ENCODE measurements around the gene THAP8. TPM values are rescaled to one million over a fixed set of nuclear protein-coding genes. Genes with fewer than 3 reads are reported as not detected.

Gene THAP8
- total RNA-seq, 2 experiments from 2014 or later = 0.38 to 0.53 TPM

GRCh38 chr19:36014012-36014924, 39.8 kb downstream of the THAP8 start, which contains the start of gene ALKBH6:
Gene ALKBH6 (minus strand): TSS chr19:36014213. CDS start chr19:36013397, 816 bp downstream.
- ChIA-PET CTCF (interaction anchor here (0.7 to 1.5 kb wide), 5 partner anchors 20 to 114 kb away, joined by 3 to 7 read pairs (median 3); no protein-coding TSS in a partner anchor), POLR2A (interaction anchor here (0.6 to 1.8 kb wide), 15 partner anchors 17 to 366 kb away, joined by 3 to 17 read pairs (median 4); partner anchors contain the start of genes COX6B1, POLR2I, PSENEN and SDHAF1)
- intact Hi-C loops (cut with DNase I, micrococcal nuclease) = loop anchor here (1.0 to 5.0 kb wide), 4 partner anchors 19 to 101 kb away; partner anchors contain the start of genes THAP8 (in 2 of the 2), WDR62 (in 2 of the 2), POLR2I (in 1 of the 2) and SDHAF1 (in 1 of the 2)
- Histone ChIP-seq H3K27ac (ENCODE audit: low read depth in 1 of 2, low read length in 2 of 2) (peak within 1 kb of the TSS; percentile 75 to 89), H3K4me3 (ENCODE audit: low read length) (peak within 1 kb of the TSS; percentile 88), H3K4me1 (ENCODE audit: insufficient read depth, low read length) (peaks cover 32% of the 10 kb centered on the region), H3K36me3 (ENCODE audit: insufficient read depth, low read length) (no peaks in the 10 kb centered on the region), H3K27me3 (ENCODE audit: control insufficient read depth in 1 of 2, insufficient read depth in 2 of 2, low read length in 2 of 2) (no peaks in the 10 kb centered on the region), H3K9me3 (ENCODE audit: control insufficient read depth in 1 of 2, insufficient read depth in 1 of 2, low read length in 2 of 2) (no peaks in the 10 kb centered on the region)
- ATAC-seq (ENCODE audit: poor library complexity) = peak; percentile 98
- peaks cover 47% of the 10 kb centered on the region for H3K4me1 Mint-ChIP-seq (ENCODE audit: low read depth)
- peaks cover 7% of the 10 kb centered on the region for H3K36me3 Mint-ChIP-seq (ENCODE audit: low read depth)
- DNase-seq = peak; percentile 97 to 100 (median 99)
- H3K27me3 Mint-ChIP-seq = no peaks in the 10 kb centered on the region
- no peaks in the 10 kb centered on the region for H3K9me3 Mint-ChIP-seq
- H3K4me3 Mint-ChIP-seq = peak within 1 kb of the TSS; percentile 99
- TF ChIP-seq, protein P1, sequence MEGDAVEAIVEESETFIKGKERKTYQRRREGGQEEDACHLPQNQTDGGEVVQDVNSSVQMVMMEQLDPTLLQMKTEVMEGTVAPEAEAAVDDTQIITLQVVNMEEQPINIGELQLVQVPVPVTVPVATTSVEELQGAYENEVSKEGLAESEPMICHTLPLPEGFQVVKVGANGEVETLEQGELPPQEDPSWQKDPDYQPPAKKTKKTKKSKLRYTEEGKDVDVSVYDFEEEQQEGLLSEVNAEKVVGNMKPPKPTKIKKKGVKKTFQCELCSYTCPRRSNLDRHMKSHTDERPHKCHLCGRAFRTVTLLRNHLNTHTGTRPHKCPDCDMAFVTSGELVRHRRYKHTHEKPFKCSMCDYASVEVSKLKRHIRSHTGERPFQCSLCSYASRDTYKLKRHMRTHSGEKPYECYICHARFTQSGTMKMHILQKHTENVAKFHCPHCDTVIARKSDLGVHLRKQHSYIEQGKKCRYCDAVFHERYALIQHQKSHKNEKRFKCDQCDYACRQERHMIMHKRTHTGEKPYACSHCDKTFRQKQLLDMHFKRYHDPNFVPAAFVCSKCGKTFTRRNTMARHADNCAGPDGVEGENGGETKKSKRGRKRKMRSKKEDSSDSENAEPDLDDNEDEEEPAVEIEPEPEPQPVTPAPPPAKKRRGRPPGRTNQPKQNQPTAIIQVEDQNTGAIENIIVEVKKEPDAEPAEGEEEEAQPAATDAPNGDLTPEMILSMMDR (IDR thresholded peaks at IDR 0.05) = no peak
- peak within 1 kb of the TSS; percentile 94 for H3K27ac Mint-ChIP-seq

DNA sequence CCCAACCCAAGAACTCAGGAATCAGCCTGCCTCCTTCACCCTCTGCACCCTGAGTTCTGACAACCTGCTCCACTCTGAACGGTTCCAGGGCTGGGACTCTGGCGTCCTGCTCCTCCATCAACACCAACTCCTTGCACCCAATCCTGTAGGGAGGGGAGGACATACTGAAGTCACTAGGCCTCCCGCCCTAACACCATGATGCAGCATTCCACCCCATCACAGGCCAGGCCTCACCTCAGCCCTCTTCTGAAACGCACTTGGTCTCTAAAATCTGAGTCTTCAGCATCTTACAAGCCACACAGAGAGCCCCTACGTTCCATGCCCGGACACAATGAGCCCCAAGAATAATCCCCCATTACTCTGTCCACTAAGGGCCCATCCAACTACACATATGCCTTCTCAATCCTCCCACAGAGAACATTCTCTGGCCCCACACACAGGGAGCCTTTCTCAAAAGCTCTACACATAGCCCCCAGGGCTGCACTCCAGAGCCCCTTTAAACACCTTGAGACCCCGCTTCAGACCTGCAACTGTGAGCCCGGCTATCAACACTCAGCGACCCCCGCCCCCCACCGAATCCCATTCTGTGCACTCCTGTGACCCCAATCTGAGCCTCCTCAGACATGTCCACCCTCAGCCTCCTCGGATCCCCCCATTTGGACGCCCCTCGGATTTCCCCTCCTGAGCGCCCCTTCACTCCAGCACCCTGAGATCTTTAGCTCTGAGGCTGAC, 40.6 kb downstream of the THAP8 start:
- Mint-ChIP-seq H3K27ac (peak overlapping the region; percentile 94), H3K4me1 (ENCODE audit: low read depth) (peaks cover 47% of the 10 kb centered on the region), H3K27me3 (no peaks in the 10 kb centered on the region), H3K36me3 (ENCODE audit: low read depth) (peaks cover 7% of the 10 kb centered on the region), H3K9me3 (no peaks in the 10 kb centered on the region), H3K4me3 (peak overlapping the region; percentile 99)
- intact Hi-C loops (cut with DNase I, micrococcal nuclease) = loop anchor here (1.0 to 5.0 kb wide), 4 partner anchors 18 to 101 kb away; partner anchors contain the start of genes THAP8 (in 2 of the 2), WDR62 (in 2 of the 2), POLR2I (in 1 of the 2) and SDHAF1 (in 1 of the 2)
- Histone ChIP-seq H3K4me3 (ENCODE audit: low read length) (peak overlapping the region; percentile 88), H3K36me3 (ENCODE audit: insufficient read depth, low read length) (no peaks in the 10 kb centered on the region), H3K27ac (ENCODE audit: low read depth in 1 of 2, low read length in 2 of 2) (peak overlapping the region; percentile 75 to 89), H3K9me3 (ENCODE audit: control insufficient read depth in 1 of 2, insufficient read depth in 1 of 2, low read length in 2 of 2) (no peaks in the 10 kb centered on the region), H3K27me3 (ENCODE audit: control insufficient read depth in 1 of 2, insufficient read depth in 2 of 2, low read length in 2 of 2) (no peaks in the 10 kb centered on the region), H3K4me1 (ENCODE audit: insufficient read depth, low read length) (peaks cover 39% of the 10 kb centered on the region)
- CTCF ChIA-PET = interaction anchor here (1.0 to 1.5 kb wide), 4 partner anchors 22 to 115 kb away, joined by 3 to 7 read pairs (median 4); no protein-coding TSS in a partner anchor
- TF ChIP-seq, protein P1 (IDR thresholded peaks at IDR 0.05) = no peak
- DNase-seq (no peak), ATAC-seq (ENCODE audit: poor library complexity) (no peak)
- POLR2A ChIA-PET = interaction anchor here (0.7 to 1.8 kb wide), 12 partner anchors 16 to 311 kb away, joined by 3 to 17 read pairs (median 6); partner anchors contain the start of genes POLR2I, PSENEN, SDHAF1 and THAP8

DNA sequence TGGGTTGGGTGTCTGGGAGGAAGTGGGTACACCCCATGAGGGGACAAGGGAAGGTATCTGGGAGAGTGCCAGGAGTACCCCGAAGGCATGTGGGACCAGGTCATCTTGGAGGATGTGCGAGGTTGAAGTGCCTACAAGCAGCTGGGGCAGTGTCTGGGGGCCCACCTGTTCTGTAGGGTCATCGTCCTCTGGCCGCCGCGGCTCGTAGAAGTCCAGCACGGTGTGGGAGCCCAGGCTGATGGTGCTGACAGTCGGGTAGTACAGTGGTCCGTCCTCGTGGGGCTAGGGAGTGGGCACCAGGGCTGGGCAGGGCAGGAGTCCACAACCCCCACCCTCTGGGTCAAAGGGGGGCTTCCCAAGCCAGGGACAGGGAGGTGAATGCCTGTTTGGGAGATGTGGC, 43.7 kb downstream of the THAP8 start:
- ChIA-PET POLR2A (no interaction called here), CTCF (no interaction called here)
- no peak overlapping the region for H3K4me3 ChIP-seq (ENCODE audit: low read length)
- no peaks in the 10 kb centered on the region for H3K27me3 ChIP-seq (ENCODE audit: control insufficient read depth in 1 of 2, insufficient read depth in 2 of 2, low read length in 2 of 2)
- ATAC-seq (ENCODE audit: poor library complexity) (no peak), DNase-seq (no peak)
- TF ChIP-seq, protein P1 (IDR thresholded peaks at IDR 0.05) = no peak
- intact Hi-C loops (cut with DNase I, micrococcal nuclease) = loop anchor here in 1 of 2 experiments (5.0 kb wide), 1 partner anchor 53 kb away; no protein-coding TSS in a partner anchor
- peak overlapping the region; percentile 63 for H3K4me3 Mint-ChIP-seq
- H3K36me3 Mint-ChIP-seq (ENCODE audit: low read depth) = peaks cover 7% of the 10 kb centered on the region
- H3K36me3 ChIP-seq (ENCODE audit: insufficient read depth, low read length) = no peaks in the 10 kb centered on the region
- H3K27ac Mint-ChIP-seq = peak overlapping the region; percentile 44
- H3K9me3 ChIP-seq (ENCODE audit: control insufficient read depth in 1 of 2, insufficient read depth in 1 of 2, low read length in 2 of 2) = no peaks in the 10 kb centered on the region
- H3K4me1 ChIP-seq (ENCODE audit: insufficient read depth, low read length) = peaks cover 43% of the 10 kb centered on the region
- no peaks in the 10 kb centered on the region for H3K27me3 Mint-ChIP-seq
- H3K9me3 Mint-ChIP-seq = no peaks in the 10 kb centered on the region
- no peak overlapping the region for H3K27ac ChIP-seq (ENCODE audit: low read depth in 1 of 2, low read length in 2 of 2)
- H3K4me1 Mint-ChIP-seq (ENCODE audit: low read depth) = peaks cover 37% of the 10 kb centered on the region

Data from CD4-positive, alpha-beta T cell (primary cell).